Hepatocyte (in vitro differentiated cells): ENCODE data around the gene FSCN2. TPM values are rescaled to one million over a fixed set of nuclear protein-coding genes. Genes with fewer than 3 reads are reported as not detected.

ENCODE experiments used
- DNase-seq: peaks from one replicate; pipeline ENCODE4 v3.0.0-alpha.2; 2016; ENCODE audit warnings: low spot score
- H2AFZ ChIP-seq: fragments of 200-600 bp; sonication (generic); 2 replicates; pipeline ENCODE4 v1.6.0; 2016; ENCODE audit warnings: antibody characterized with exemption, mild to moderate bottlenecking
- H3K27ac ChIP-seq: fragments of 200-600 bp; sonication (generic); 2 replicates; pipeline ENCODE4 v1.5.1; 2016; ENCODE audit warnings: mild to moderate bottlenecking
- H3K27me3 ChIP-seq: fragments of 200-600 bp; sonication (generic); 2 replicates; pipeline ENCODE4 v1.6.1; 2016
- H3K36me3 ChIP-seq: fragments of 200-600 bp; sonication (generic); replicated peaks from 2 replicates; pipeline ENCODE4 v1.5.1; 2016; ENCODE audit warnings: low read depth; ENCODE audit not compliant: insufficient read depth
- H3K4me1 ChIP-seq: fragments of 200-600 bp; sonication (generic); 2 replicates; pipeline ENCODE4 v1.5.1; 2016; ENCODE audit warnings: mild to moderate bottlenecking, moderate library complexity; ENCODE audit not compliant: insufficient read depth
- H3K4me2 ChIP-seq: fragments of 200-600 bp; sonication (generic); 2 replicates; pipeline ENCODE4 v1.6.0; 2016
- H3K4me3 ChIP-seq: fragments of 200-600 bp; sonication (generic); 2 replicates; pipeline ENCODE4 v1.5.1; 2016; ENCODE audit warnings: mild to moderate bottlenecking
- H3K79me2 ChIP-seq: fragments of 200-600 bp; sonication (generic); 2 replicates; pipeline ENCODE4 v1.6.0; 2017; ENCODE audit warnings: mild to moderate bottlenecking
- H3K9me2 ChIP-seq: fragments of 200-600 bp; sonication (generic); replicated peaks from 2 replicates; pipeline ENCODE4 v1.6.0; 2017; ENCODE audit warnings: mild to moderate bottlenecking; ENCODE audit not compliant: insufficient read depth
- H3K9me3 ChIP-seq: fragments of 200-600 bp; sonication (generic); 2 replicates; pipeline ENCODE4 v1.5.1; 2016; ENCODE audit warnings: low read depth, mild to moderate bottlenecking
- H4K20me1 ChIP-seq: fragments of 200-600 bp; sonication (generic); 2 replicates; pipeline ENCODE4 v1.6.0; 2016; ENCODE audit warnings: mild to moderate bottlenecking; ENCODE audit not compliant: insufficient read depth, poor library complexity, severe bottlenecking
- EZH2 ChIP-seq: fragments of 200-600 bp; sonication (generic); IDR thresholded peaks from 2 replicates; pipeline ENCODE4 v1.6.1; 2016; ENCODE audit warnings: antibody characterized with exemption, mild to moderate bottlenecking, borderline replicate concordance
- EZH2phosphoT487 ChIP-seq: fragments of 200-600 bp; sonication (generic); IDR thresholded peaks from one replicate; pipeline ENCODE4 v1.6.1; 2018; ENCODE audit warnings: antibody characterized with exemption, mild to moderate bottlenecking, low read depth, moderate library complexity; ENCODE audit not compliant: unreplicated experiment, severe bottlenecking
- WGBS: methylation state at CpG from one replicate; pipeline ENCODE4 v1.1.6; 2016; ENCODE audit warnings: low lambda C conversion rate; ENCODE audit errors: missing lambda C conversion rate; 5-methylcytosine and 5-hydroxymethylcytosine counted together
- polyA plus RNA-seq: library from polyadenylated mRNA; unstranded; fragments of >200 nt; fragmentation: Nextera tagmentation; extraction: Ambion mirVana; gene quantifications from 2 replicates; pipeline ENCODE4 v1.2.1, GENCODE V29; 2016
- total RNA-seq: library from RNA; depleted of rRNA; stranded (reverse); fragments of >200 nt; gene quantifications from 2 replicates; pipeline ENCODE4 v1.2.3, GENCODE V29; 2014
- TF ChIP-seq, protein P1 (sequence below): fragments of 200-600 bp; sonication (generic); IDR thresholded peaks from 2 replicates; pipeline ENCODE4 v1.5.1; 2016; ENCODE audit warnings: antibody characterized with exemption, mild to moderate bottlenecking; ENCODE audit not compliant: poor library complexity

FSCN2 gene
- total and polyA plus RNA-seq, 2 experiments from 2014 or later = 0.40 to 3.7 TPM

DNA sequence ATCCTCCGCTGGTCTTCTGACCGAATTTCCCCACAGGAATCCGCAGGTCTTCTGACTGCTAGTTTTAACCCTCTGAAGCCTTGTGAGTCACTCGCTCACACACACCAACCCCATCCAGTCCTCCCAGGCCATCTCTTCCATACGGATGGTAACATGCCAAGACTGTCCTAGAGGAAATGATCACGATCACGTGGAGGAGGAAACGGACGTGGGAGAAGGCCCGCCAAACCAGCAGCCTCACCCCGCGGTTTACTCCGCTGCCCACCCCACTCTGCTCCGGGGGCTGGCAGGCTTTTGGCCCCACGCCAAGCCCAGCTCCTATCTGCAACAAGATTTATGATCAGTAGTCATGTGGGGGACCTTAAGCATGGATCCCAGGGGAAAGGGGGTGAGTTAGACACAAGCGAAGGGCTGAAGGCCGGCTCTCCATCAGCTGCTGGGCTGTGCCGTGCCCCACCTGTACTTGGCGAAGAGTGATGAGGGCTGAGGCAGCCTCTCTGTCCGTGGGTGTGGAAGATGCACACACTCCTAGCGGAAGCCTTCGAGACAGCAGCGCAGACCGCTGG is 25.5 kb downstream of the FSCN2 start:
- TF ChIP-seq EZH2phosphoT487 = no peak
- TF ChIP-seq EZH2 = no peak
- TF ChIP-seq, protein P1, sequence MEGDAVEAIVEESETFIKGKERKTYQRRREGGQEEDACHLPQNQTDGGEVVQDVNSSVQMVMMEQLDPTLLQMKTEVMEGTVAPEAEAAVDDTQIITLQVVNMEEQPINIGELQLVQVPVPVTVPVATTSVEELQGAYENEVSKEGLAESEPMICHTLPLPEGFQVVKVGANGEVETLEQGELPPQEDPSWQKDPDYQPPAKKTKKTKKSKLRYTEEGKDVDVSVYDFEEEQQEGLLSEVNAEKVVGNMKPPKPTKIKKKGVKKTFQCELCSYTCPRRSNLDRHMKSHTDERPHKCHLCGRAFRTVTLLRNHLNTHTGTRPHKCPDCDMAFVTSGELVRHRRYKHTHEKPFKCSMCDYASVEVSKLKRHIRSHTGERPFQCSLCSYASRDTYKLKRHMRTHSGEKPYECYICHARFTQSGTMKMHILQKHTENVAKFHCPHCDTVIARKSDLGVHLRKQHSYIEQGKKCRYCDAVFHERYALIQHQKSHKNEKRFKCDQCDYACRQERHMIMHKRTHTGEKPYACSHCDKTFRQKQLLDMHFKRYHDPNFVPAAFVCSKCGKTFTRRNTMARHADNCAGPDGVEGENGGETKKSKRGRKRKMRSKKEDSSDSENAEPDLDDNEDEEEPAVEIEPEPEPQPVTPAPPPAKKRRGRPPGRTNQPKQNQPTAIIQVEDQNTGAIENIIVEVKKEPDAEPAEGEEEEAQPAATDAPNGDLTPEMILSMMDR = no peak
- no peaks in the 10 kb centered on the region for H3K36me3 ChIP-seq
- DNase-seq = peak; percentile 63
- no peaks in the 10 kb centered on the region for H3K9me2 ChIP-seq
- no peaks in the 10 kb centered on the region for H4K20me1 ChIP-seq
- no peaks in the 10 kb centered on the region for H3K27me3 ChIP-seq
- H3K4me2 ChIP-seq = peak overlapping the region; percentile 92
- peaks cover 24% of the 10 kb centered on the region for H3K79me2 ChIP-seq
- peak overlapping the region; percentile 80 for H3K27ac ChIP-seq
- H3K9me3 ChIP-seq = no peaks in the 10 kb centered on the region
- H3K4me3 ChIP-seq = peak overlapping the region; percentile 94
- H3K4me1 ChIP-seq = peaks cover 26% of the 10 kb centered on the region
- H2AFZ ChIP-seq = no peak overlapping the region
- 59% methylated on average over 24 of the region's 24 CpGs for WGBS

DNA sequence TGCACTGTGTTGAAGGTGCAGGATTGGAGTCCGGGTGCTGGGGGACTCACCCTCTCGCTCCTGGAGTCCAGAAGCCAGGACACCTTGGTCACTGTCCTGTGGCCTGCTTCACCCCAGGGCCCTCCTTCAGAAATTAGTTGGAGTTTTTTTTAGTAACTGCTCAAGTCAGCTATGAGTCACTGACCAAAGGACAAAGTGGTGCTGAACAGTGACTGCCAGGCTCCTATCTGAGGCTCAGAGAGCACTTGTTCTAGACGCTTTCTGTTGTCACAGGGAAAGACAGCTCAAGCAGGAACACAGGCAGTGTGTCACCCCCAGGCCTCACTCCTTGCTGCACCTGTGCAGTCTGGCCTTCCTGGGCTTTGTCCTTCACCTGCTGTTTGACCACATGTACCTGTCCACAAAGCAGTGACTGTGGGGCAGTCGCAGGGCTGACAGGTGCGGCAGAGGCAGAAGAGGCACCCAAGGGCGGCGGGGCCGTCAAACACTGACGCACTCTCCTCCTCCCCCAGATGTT is 28.1 kb downstream of the FSCN2 start:
- no peak overlapping the region for H2AFZ ChIP-seq
- TF ChIP-seq EZH2 = no peak
- TF ChIP-seq, protein P1 = no peak
- TF ChIP-seq EZH2phosphoT487 = no peak
- no peaks in the 10 kb centered on the region for H3K9me3 ChIP-seq
- 92% methylated on average over 9 of the region's 9 CpGs for WGBS
- no peaks in the 10 kb centered on the region for H4K20me1 ChIP-seq
- H3K4me3 ChIP-seq = no peak overlapping the region
- no peaks in the 10 kb centered on the region for H3K27me3 ChIP-seq
- H3K79me2 ChIP-seq = peaks cover 12% of the 10 kb centered on the region
- no peak overlapping the region for H3K4me2 ChIP-seq
- peaks cover 20% of the 10 kb centered on the region for H3K4me1 ChIP-seq
- peak overlapping the region; percentile 74 for H3K27ac ChIP-seq
- DNase-seq = peak; percentile 71
- no peaks in the 10 kb centered on the region for H3K36me3 ChIP-seq
- H3K9me2 ChIP-seq = no peaks in the 10 kb centered on the region

DNA sequence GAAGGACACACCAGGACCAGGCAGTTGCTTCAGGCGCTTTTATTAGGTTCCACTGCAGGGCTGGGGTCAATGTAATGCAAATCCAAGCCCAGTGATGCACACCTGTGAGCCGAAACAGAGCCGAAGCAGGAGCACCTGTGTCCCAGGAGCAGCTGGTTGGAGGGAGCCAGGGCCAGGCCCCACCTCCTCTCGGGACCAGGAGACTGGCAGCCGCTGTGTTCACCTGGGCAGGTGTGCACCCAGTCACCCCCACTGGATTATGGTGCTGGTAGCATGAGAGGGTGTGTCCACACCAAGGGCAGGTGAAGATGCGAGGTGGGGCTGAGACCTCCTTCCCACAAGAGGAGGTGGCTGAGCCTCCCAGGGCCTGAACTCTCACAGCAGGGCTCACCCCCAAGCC is 28.7 kb downstream of the FSCN2 start:
- Histone ChIP-seq H3K9me3 (no peaks in the 10 kb centered on the region), H3K4me1 (peaks cover 17% of the 10 kb centered on the region), H3K4me2 (no peak overlapping the region), H3K36me3 (no peaks in the 10 kb centered on the region), H4K20me1 (no peaks in the 10 kb centered on the region), H3K9me2 (no peaks in the 10 kb centered on the region), H3K4me3 (no peak overlapping the region), H3K27ac (peak overlapping the region; percentile 69), H3K79me2 (peaks cover 5% of the 10 kb centered on the region), H2AFZ (no peak overlapping the region), H3K27me3 (no peaks in the 10 kb centered on the region)
- TF ChIP-seq EZH2phosphoT487 (no peak), EZH2 (no peak)
- TF ChIP-seq, protein P1 = no peak
- DNase-seq = no peak
- WGBS = 97% methylated on average over 6 of the region's 6 CpGs
